GM19023 (cell line): ENCODE results near the gene TOR4A.
"Not testable (repeated sequence)": the region's sequence is repeated elsewhere in the genome, so short reads cannot be mapped to it uniquely, and the experiment has no call there.

ENCODE experiments used
- ATAC-seq: cut with Tn5 transposase; IDR thresholded peaks from one replicate; pipeline ENCODE4 v1.9.1; 2021; ENCODE audit warnings: mild to moderate bottlenecking, moderate library complexity; ENCODE audit not compliant: unreplicated experiment

TOR4A gene

GRCh38 chr9:137315581-137316011 lies 38.1 kb downstream of the TOR4A start:
- ATAC-seq: no peak

GRCh38 chr9:137316012-137316981 lies 38.8 kb downstream of the TOR4A start:
- no peak for ATAC-seq

- ATAC-seq: no peak
Observed at GRCh38 chr9:137317021-137317717, 39.6 kb downstream of the TOR4A start.

GRCh38 chr9:137317718-137318511 lies 40.4 kb downstream of the TOR4A start:
- no peak for ATAC-seq

GRCh38 chr9:137318602-137319001 lies 41.1 kb downstream of the TOR4A start:
- no peak for ATAC-seq

- no peak for ATAC-seq
Observed at GRCh38 chr9:137319011-137319738, 41.6 kb downstream of the TOR4A start.

GRCh38 chr9:137319739-137320551 lies 42.4 kb downstream of the TOR4A start:
- ATAC-seq: no peak

- ATAC-seq: no peak
Observed at GRCh38 chr9:137320555-137321384, 43.2 kb downstream of the TOR4A start.

GRCh38 chr9:137321726-137322361 lies 44.3 kb downstream of the TOR4A start:
- ATAC-seq: no peak

GRCh38 chr9:137323531-137324331 lies 46.2 kb downstream of the TOR4A start:
- ATAC-seq: no peak

- no peak for ATAC-seq
Observed at GRCh38 chr9:137325124-137325523, 47.6 kb downstream of the TOR4A start.

- ATAC-seq: no peak
Observed at GRCh38 chr9:137325799-137326198, 48.3 kb downstream of the TOR4A start.

GRCh38 chr9:137326445-137327065 lies 49.0 kb downstream of the TOR4A start:
- no peak for ATAC-seq

GRCh38 chr9:137327641-137328550 lies 50.4 kb downstream of the TOR4A start:
- not testable (repeated sequence) for ATAC-seq

GRCh38 chr9:137329590-137329989 lies 52.1 kb downstream of the TOR4A start:
- not testable (repeated sequence) for ATAC-seq

- no peak for ATAC-seq
Observed at GRCh38 chr9:137330689-137331088, 53.2 kb downstream of the TOR4A start.
